ENCODE measurements around the gene ZSCAN31. TPM values are rescaled to one million over a fixed set of nuclear protein-coding genes. Genes with fewer than 3 reads are reported as not detected.

Gene ZSCAN31
- total and polyA plus RNA-seq, 8 donors, result 2.3 to 13.4 (median 8.1) TPM

GRCh38 chr6:28380381-28380780, 44.4 kb upstream of the ZSCAN31 start:
- no peak for DNase-seq
- Histone ChIP-seq H3K36me3 (peaks cover 4 to 60% (median 24%) of the 10 kb centered on the region in 4 donors), H3K9me3 (peaks cover 0 to 11% (median 0%) of the 10 kb centered on the region in 4 donors), H3K27ac (no peak overlapping the region), H3K4me3 (no peak overlapping the region), H3K4me1 (peaks cover 8 to 19% (median 9%) of the 10 kb centered on the region in 4 donors), H3K27me3 (no peaks in the 10 kb centered on the region)
- intact Hi-C loops (cut with DNase I; ENCODE audit: low total_unique reads), result no loop called here
- 87 to 93% (median 90%) methylated on average over 2 of the region's 2 CpGs for WGBS, 5 donors
- no peak for TF ChIP-seq POLR2AphosphoS5 (IDR thresholded peaks at IDR 0.05)
- TF ChIP-seq POLR2A (IDR thresholded peaks at IDR 0.05), result no peak
- TF ChIP-seq, protein P1, sequence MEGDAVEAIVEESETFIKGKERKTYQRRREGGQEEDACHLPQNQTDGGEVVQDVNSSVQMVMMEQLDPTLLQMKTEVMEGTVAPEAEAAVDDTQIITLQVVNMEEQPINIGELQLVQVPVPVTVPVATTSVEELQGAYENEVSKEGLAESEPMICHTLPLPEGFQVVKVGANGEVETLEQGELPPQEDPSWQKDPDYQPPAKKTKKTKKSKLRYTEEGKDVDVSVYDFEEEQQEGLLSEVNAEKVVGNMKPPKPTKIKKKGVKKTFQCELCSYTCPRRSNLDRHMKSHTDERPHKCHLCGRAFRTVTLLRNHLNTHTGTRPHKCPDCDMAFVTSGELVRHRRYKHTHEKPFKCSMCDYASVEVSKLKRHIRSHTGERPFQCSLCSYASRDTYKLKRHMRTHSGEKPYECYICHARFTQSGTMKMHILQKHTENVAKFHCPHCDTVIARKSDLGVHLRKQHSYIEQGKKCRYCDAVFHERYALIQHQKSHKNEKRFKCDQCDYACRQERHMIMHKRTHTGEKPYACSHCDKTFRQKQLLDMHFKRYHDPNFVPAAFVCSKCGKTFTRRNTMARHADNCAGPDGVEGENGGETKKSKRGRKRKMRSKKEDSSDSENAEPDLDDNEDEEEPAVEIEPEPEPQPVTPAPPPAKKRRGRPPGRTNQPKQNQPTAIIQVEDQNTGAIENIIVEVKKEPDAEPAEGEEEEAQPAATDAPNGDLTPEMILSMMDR (IDR thresholded peaks at IDR 0.05), result no peak

DNA sequence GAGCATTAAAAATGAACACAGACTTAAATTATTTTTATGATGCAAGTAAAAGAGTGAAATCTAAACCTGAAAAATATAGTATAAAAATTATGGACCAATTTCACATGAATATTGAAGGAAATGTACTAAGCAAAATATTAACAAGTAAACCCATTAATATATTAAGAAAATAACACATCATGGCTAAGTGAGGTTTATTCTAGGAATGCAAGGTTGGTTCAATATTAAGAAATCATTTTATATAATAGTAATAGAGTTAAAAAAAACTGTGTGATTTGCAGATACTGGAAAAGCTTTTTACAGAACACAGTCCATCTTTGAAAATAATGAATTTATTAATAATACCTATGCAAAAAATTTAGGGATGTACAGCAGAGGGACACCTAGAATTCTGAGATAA, 42.7 kb upstream of the ZSCAN31 start:
- intact Hi-C loops (cut with DNase I; ENCODE audit: low total_unique reads), result no loop called here

GRCh38 chr6:28377879-28378278, 41.9 kb upstream of the ZSCAN31 start:
- no peak for DNase-seq
- H3K4me3 ChIP-seq, result no peak overlapping the region
- no peak for TF ChIP-seq EP300 (IDR thresholded peaks at IDR 0.05)
- no peak for TF ChIP-seq POLR2AphosphoS5 (IDR thresholded peaks at IDR 0.05)
- TF ChIP-seq, protein P1 (IDR thresholded peaks at IDR 0.05), result no peak
- TF ChIP-seq POLR2A (IDR thresholded peaks at IDR 0.05), result no peak
- peaks cover 7 to 10% (median 8%) of the 10 kb centered on the region in 4 donors for H3K4me1 ChIP-seq
- 90 to 100% (median 97%) methylated on average over 1 of the region's 1 CpG for WGBS, 5 donors
- no peaks in the 10 kb centered on the region for H3K27me3 ChIP-seq
- intact Hi-C loops (cut with DNase I; ENCODE audit: low total_unique reads), result no loop called here
- H3K9me3 ChIP-seq, result peaks cover 0 to 11% (median 0%) of the 10 kb centered on the region in 4 donors
- H3K36me3 ChIP-seq, result peaks cover 4 to 57% (median 24%) of the 10 kb centered on the region in 4 donors
- no peak overlapping the region for H3K27ac ChIP-seq

More for the DNA sequence above, 42.7 kb upstream of the ZSCAN31 start:
- H3K36me3 ChIP-seq, result peaks cover 4 to 57% (median 24%) of the 10 kb centered on the region in 4 donors
- no peak for DNase-seq
- peaks cover 8 to 15% (median 9%) of the 10 kb centered on the region in 4 donors for H3K4me1 ChIP-seq
- TF ChIP-seq, protein P1 (IDR thresholded peaks at IDR 0.05), result no peak
- TF ChIP-seq POLR2A (IDR thresholded peaks at IDR 0.05) (no peak), POLR2AphosphoS5 (IDR thresholded peaks at IDR 0.05) (no peak), EP300 (IDR thresholded peaks at IDR 0.05) (no peak)
- no peaks in the 10 kb centered on the region for H3K27me3 ChIP-seq
- H3K9me3 ChIP-seq, result peaks cover 0 to 11% (median 0%) of the 10 kb centered on the region in 4 donors
- no peak overlapping the region for H3K27ac ChIP-seq
- no peak overlapping the region for H3K4me3 ChIP-seq

GRCh38 chr6:28373925-28374324, 38.0 kb upstream of the ZSCAN31 start:
- no peaks in the 10 kb centered on the region for H3K27me3 ChIP-seq
- H3K36me3 ChIP-seq, result peaks cover 0 to 35% (median 3%) of the 10 kb centered on the region in 4 donors
- peaks cover 0 to 6% (median 0%) of the 10 kb centered on the region in 4 donors for H3K9me3 ChIP-seq
- intact Hi-C loops (cut with DNase I; ENCODE audit: low total_unique reads), result no loop called here
- H3K4me3 ChIP-seq, result no peak overlapping the region
- H3K4me1 ChIP-seq, result no peaks in the 10 kb centered on the region
- no peak overlapping the region for H3K27ac ChIP-seq
- no peak for DNase-seq
- 93 to 98% (median 93%) methylated on average over 1 of the region's 1 CpG for WGBS, 5 donors
- TF ChIP-seq, protein P1 (IDR thresholded peaks at IDR 0.05), result no peak
- TF ChIP-seq POLR2AphosphoS5 (IDR thresholded peaks at IDR 0.05) (no peak), POLR2A (IDR thresholded peaks at IDR 0.05) (no peak), EP300 (IDR thresholded peaks at IDR 0.05) (no peak)
